Left colon (tissue), 2 donors: Measurements from ENCODE around the gene FAXDC2. TPM values are rescaled to one million over a fixed set of nuclear protein-coding genes. Genes with fewer than 3 reads are reported as not detected.

ENCODE experiments used
- ATAC-seq: fragments of 200-7000 bp; cut with Tn5 transposase; one replicate; pipeline ENCODE4 v1.9.1; 2020; ENCODE audit warnings: mild to moderate bottlenecking, moderate library complexity
- DNase-seq, 2 donors: peaks; one replicate each; pipeline ENCODE4 v3.0.0-alpha.2; 2020
- intact Hi-C, 2 donors: fragments of 100-400 bp; cut with DNase I in 1 of 2; cut with micrococcal nuclease in 1 of 2; formaldehyde crosslinking; loops; one replicate each; pipeline versions ENCODE4 v1.11.2 to v1.14.0; 2022; cut with DNase I, micrococcal nuclease
- long read RNA-seq: library from polyadenylated mRNA; unstranded; transcript quantifications from one replicate; pipeline ENCODE4 v2.0.0, GENCODE V29; 2021
- total RNA-seq, 2 donors: library from RNA; stranded (reverse); fragmentation: NEBNext Ultra II Directional; extraction: Animal tissue kit (Norgen Biotek cat#: 25700); gene quantifications; one replicate each; pipeline ENCODE4 v1.2.1, GENCODE V29; 2021
- donor health status: DM: no; HTN: no; CAD: no.
- donor health status: DM: yes; HTN: yes; CAD: no.

Gene FAXDC2, protein sequence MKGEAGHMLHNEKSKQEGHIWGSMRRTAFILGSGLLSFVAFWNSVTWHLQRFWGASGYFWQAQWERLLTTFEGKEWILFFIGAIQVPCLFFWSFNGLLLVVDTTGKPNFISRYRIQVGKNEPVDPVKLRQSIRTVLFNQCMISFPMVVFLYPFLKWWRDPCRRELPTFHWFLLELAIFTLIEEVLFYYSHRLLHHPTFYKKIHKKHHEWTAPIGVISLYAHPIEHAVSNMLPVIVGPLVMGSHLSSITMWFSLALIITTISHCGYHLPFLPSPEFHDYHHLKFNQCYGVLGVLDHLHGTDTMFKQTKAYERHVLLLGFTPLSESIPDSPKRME
- total RNA-seq = 10 to 100 TPM; 12.0 to 36.6 TPM
- long read RNA-seq, partial matches to known transcripts = 2 of 5 reads
- long read RNA-seq, other reads (novel, unspliced or antisense) = 3 of 5 reads

- DNase-seq = peak in 1 of 2 donors; percentile 61
- intact Hi-C loops = no loop called here
- ATAC-seq = peak; percentile 37
Measured at GRCh38 chr5:154850255-154851062, at the start of gene FAXDC2. FAXDC2 (minus strand) TSS chr5:154850603; CDS start chr5:154838178, 12,425 bp downstream.

DNA sequence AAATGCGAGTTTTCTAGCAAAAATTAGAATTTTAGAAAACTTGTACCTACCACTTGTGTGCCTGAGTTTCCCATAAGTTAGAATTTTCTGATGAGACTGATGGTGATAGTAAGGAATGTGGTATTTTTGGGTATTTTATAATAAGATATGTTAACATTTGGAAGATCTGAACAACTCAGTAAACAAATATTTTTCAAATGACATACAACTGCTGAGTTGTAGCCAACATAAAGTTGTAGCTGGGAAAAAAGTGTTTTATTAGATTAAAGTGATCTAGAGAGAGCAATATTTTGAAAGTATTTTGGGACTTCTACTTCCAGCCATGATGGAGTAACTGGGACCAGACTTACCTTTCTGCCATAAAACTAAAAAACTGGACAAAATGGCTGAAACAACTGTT lies 49.7 kb upstream of the FAXDC2 start:
- ATAC-seq (no peak), DNase-seq (no peak)
- intact Hi-C loops = no loop called here

DNA sequence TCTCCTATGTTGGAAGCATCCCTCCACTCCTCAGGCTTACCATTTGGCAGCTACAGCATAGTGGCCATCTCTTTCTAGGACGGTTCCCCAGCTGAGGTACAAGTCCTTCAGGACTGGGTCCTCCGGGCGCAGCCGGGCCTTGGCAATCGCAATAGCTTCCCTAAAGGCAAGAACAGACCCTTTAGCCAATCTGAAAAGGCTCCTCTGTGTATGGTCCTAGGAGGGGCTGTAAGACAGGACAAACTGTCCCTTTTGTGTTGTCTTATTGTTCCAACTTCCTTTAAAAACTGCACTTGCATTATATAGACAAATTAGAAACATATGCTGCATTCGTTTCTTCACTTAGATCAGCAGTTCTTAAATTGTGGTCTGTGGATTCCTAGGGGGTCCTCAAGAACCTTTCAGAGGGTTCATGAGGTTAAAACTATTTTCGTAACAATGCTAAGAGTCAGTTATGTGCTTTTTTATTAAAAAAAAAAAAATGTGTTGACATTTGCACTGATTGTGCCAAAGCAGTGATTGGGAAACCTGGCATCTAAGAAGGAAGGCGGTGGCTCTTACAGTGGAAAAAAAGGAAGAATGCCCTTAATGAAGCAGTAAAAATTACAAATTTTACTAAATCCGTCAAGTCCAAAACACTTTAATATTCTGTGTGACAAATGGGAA lies 48.9 kb upstream of the FAXDC2 start:
- no peak for DNase-seq
- intact Hi-C loops = no loop called here
- no peak for ATAC-seq

GRCh38 chr5:154898210-154898609 lies 47.8 kb upstream of the FAXDC2 start:
- ATAC-seq (no peak), DNase-seq (no peak)
- intact Hi-C loops = no loop called here

DNA sequence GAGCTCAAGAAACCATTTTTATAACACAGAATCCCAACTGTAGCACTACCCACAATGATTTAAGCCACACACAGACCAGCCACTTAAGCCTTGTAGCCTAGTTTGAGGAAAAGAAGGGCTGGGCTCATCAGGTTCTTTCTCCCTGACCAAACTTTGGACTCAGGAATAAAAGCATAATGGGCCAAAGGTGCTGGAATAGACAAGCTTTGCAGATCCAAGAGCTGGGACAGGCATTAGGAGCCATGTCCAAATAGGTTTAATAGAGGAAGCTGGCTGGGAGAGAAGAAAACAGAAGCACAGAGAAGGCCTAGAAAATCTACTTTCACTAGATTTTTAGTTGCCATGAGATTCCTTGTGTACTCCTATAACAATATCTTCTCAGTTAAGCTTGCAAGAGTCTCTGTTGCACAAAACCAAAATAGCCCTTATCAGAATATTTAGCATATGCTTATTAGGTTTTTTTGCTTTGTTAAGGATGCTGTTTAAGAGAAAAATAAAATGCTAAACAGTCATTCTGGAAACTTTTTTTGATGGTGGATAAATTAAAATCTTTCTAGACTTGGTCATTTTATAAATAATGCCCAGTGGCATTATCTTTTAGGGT lies 46.3 kb upstream of the FAXDC2 start:
- DNase-seq (no peak), ATAC-seq (peak; percentile 85)
- intact Hi-C loops = no loop called here

- peak; percentile 76 for ATAC-seq
- intact Hi-C loops = no loop called here
- peak in 1 of 2 donors; percentile 11 for DNase-seq
Measured at GRCh38 chr5:154895606-154896561, 45.5 kb upstream of the FAXDC2 start.

DNA sequence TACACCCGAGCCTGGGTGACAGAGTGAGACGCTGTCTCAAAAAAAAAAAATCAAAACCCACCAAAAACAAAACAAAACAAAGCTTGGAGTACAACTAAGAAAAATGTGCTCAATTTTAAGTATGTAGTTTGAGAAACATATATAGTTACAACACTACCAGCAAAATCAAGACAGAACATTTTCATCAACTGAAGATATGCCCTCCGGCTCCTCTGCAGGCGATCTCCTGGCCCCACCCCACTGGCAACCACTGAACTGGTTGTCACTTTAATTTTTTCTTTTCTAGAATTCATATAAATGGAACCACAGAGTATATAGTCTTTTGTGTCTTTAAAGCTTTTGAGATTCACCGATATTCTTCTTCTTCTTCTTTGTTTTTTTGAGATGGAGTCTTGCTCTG lies 43.0 kb upstream of the FAXDC2 start:
- ATAC-seq = no peak
- no peak for DNase-seq
- intact Hi-C loops = no loop called here

- intact Hi-C loops = no loop called here
- no peak for ATAC-seq
Measured at GRCh38 chr5:154892369-154892771, 42.0 kb upstream of the FAXDC2 start.

DNA sequence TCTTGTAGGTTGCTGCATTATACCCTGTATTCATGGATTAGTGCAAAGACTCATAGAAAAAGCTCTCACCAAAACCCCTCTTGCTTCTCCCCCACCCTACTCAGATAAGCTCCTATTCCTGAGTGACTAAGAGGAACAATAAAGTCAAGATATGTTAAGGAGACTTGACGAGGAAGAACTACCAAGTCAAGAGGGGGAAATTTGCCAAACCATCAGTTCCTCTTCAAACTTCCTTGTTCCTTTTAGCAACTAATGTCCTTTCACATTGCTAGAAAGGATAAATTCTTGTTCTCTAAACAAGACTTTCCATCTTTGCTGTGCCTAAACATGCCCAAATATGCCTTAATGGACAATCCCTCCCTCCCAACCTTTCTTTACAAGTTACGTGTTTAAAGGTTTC lies 35.0 kb upstream of the FAXDC2 start:
- no peak for ATAC-seq
- intact Hi-C loops = no loop called here

More at GRCh38 chr5:154892369-154892771, 42.0 kb upstream of the FAXDC2 start:
- DNase-seq = no peak

GRCh38 chr5:154884424-154884823 lies 34.0 kb upstream of the FAXDC2 start:
- DNase-seq (no peak), ATAC-seq (no peak)
- intact Hi-C loops = no loop called here

More for the DNA sequence above, 35.0 kb upstream of the FAXDC2 start:
- DNase-seq = no peak

- ATAC-seq = no peak
- intact Hi-C loops = no loop called here
- DNase-seq = no peak
Measured at GRCh38 chr5:154881986-154882385, 31.6 kb upstream of the FAXDC2 start.

DNA sequence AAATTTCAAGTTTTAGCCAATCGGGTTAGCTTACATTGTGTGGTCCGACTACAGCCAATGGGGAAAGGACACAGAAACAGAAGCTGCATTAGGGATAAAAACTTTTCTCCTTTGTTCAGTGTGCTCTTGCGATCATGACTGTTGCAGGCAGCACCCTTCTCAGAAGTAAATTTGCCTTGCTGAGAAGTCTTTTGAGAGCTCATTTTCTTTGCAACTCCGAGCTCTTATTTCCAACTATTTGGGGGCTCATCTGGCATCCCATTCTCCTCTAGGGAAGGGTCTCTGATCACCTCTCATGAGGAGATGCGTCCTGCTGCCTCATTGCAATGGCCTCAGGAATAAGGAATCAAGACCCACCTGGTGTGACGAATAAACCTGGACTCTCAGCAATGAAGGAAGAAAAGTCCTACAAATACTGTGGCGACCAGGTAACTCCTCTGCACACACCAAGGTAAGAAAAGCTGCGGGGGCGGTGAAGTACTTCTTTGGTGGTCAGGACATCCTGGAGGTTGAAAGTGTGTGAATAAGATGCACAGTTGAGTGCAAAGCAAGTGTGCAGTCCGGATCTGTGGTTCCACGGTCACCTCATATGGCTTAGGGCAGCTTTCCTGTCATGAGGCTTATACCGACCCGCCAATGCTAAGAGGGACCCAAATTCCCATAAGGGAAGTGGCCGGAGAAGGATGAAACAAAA lies 28.4 kb upstream of the FAXDC2 start:
- ATAC-seq (no peak), DNase-seq (no peak)
- intact Hi-C loops = no loop called here

DNA sequence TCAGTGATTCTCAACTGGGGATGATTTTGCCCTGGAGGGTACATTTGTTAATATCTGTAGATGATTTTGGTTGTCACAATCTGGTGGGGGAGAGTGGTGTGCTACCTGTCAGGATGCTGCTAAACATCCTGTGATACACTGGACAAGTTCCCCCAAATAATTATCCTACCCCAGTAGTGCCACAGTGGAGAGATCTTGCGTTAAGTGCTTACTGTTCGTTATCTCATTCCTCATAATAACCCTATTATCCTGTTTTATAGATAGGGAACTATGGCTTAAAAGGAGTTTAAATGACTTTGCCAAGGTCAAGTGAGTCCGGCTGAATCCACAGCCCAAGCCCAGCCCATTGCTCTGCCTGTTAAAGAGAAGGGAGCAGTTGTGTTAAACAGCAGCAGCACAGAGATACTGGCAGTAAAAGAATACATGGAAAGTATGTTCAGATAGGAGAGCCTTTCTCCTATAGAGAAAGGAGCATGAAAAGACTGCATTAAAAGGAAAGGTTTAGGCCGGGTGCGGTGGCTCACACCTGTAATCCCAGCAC lies 23.5 kb upstream of the FAXDC2 start:
- DNase-seq (peak in 1 of 2 donors; percentile 26), ATAC-seq (peak; percentile 96)
- intact Hi-C loops = no loop called here

DNA sequence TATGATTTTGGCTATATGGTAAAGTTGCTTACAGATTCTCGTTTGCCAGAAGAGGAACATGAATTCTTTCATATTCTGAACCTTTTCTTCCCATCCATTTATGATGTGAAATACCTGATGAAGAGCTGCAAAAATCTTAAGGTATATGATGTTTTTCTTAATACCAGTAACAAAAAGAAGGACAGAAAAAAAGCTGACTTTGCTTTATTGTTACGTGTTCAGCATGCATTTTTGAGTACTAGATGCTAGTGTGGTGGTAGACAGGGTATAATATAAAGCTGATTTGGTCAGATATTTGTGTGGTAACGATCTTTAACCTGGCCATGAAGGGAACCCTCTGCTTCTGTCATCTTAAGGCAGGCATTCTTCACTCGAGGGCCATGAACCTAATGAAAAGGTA lies 21.3 kb upstream of the FAXDC2 start:
- intact Hi-C loops = no loop called here
- DNase-seq (no peak), ATAC-seq (no peak)

DNA sequence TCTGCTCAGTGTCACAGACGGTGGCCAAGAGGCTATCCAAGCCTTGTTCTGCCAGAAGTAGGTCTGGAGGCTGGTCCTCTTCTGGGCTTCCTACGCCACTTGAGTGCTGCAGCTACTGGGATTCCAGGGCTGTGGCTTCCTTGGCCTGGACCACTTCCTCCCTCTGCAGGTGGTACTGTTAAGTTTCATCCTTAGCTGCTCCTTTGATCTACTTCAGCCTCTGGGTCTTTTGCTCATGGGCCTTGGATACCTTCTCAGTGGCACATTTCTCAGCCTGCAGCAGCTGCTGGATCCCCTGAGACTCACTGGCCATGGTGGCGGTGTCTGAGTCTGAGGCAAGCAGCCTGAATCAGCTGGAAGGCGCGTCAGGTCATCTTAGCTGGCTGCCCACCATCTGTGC lies 18.3 kb upstream of the FAXDC2 start:
- DNase-seq (no peak), ATAC-seq (peak; percentile 44)
- intact Hi-C loops = no loop called here

GRCh38 chr5:154866841-154867240 lies 16.4 kb upstream of the FAXDC2 start:
- DNase-seq (no peak), ATAC-seq (no peak)
- intact Hi-C loops = no loop called here

- intact Hi-C loops = no loop called here
- DNase-seq (no peak), ATAC-seq (peak; percentile 51)
Measured at GRCh38 chr5:154865466-154866184, 15.2 kb upstream of the FAXDC2 start.
